Type B pancreatic cell (in vitro differentiated cells): Measurements from ENCODE around the gene SHROOM1. TPM values are rescaled to one million over a fixed set of nuclear protein-coding genes. Genes with fewer than 3 reads are reported as not detected.

Experiments used
- DNase-seq: peaks from one replicate; pipeline ENCODE4 v3.0.0; 2021; ENCODE audit warnings: mixed read lengths; ENCODE audit not compliant: unreplicated experiment; ENCODE audit errors: extremely low spot score
- H3K27ac Mint-ChIP-seq: 2 replicates; pipeline ENCODE4 v1.8.0; 2021; ENCODE audit warnings: mild to moderate bottlenecking, mixed read lengths
- H3K27me3 Mint-ChIP-seq: 2 replicates; pipeline ENCODE4 v1.8.0; 2021; ENCODE audit warnings: mixed read lengths
- H3K36me3 Mint-ChIP-seq: 2 replicates; pipeline ENCODE4 v1.8.0; 2021; ENCODE audit warnings: mixed read lengths
- H3K4me1 Mint-ChIP-seq: one replicate; pipeline ENCODE4 v1.8.0; 2021; ENCODE audit warnings: mixed read lengths; ENCODE audit not compliant: unreplicated experiment
- H3K4me3 Mint-ChIP-seq: 2 replicates; pipeline ENCODE4 v1.8.0; 2021; ENCODE audit warnings: mild to moderate bottlenecking, mixed read lengths
- H3K9me3 Mint-ChIP-seq: 2 replicates; pipeline ENCODE4 v1.8.0; 2021; ENCODE audit warnings: mixed read lengths
- total RNA-seq: library from RNA; stranded (reverse); gene quantifications from 2 replicates; pipeline ENCODE4 v1.2.1, GENCODE V29; 2021; ENCODE audit warnings: low replicate concordance
- TF ChIP-seq, protein P1 (sequence below): fragments of 200-600 bp; sonication (generic); conservative IDR thresholded peaks from 2 replicates; pipeline ENCODE4 v1.5.0; 2021; ENCODE audit warnings: antibody characterized with exemption, mild to moderate bottlenecking

The SHROOM1 gene
- total RNA-seq, 1 donor from 2014 or later: 7.2 TPM

DNA sequence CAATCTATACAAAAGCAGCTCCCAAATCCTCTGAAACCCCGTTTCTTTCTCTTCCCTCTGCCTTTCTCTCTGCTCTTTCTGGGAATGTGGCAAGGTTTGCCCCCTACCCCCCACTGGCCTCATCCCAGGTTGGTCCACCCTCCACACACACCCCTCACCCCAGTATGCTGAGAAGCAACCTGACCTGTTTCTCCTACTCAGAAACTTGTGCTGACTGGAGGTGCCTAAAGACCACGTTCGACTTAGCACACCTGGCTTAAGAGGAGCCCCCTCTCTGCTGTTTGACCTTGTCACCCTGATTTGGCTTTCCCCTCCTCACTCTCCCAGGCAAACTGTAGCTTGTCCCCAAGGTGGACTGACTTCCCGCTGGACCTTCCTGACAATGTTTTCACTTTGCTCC, 52.3 kb downstream of the SHROOM1 start:
- no peak for DNase-seq
- TF ChIP-seq, protein P1, sequence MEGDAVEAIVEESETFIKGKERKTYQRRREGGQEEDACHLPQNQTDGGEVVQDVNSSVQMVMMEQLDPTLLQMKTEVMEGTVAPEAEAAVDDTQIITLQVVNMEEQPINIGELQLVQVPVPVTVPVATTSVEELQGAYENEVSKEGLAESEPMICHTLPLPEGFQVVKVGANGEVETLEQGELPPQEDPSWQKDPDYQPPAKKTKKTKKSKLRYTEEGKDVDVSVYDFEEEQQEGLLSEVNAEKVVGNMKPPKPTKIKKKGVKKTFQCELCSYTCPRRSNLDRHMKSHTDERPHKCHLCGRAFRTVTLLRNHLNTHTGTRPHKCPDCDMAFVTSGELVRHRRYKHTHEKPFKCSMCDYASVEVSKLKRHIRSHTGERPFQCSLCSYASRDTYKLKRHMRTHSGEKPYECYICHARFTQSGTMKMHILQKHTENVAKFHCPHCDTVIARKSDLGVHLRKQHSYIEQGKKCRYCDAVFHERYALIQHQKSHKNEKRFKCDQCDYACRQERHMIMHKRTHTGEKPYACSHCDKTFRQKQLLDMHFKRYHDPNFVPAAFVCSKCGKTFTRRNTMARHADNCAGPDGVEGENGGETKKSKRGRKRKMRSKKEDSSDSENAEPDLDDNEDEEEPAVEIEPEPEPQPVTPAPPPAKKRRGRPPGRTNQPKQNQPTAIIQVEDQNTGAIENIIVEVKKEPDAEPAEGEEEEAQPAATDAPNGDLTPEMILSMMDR: no peak
- Mint-ChIP-seq H3K4me1 (peaks cover 19% of the 10 kb centered on the region), H3K4me3 (peak overlapping the region; percentile 85), H3K27me3 (peaks cover 33% of the 10 kb centered on the region), H3K36me3 (no peaks in the 10 kb centered on the region), H3K27ac (peak overlapping the region; percentile 77), H3K9me3 (no peaks in the 10 kb centered on the region)

DNA sequence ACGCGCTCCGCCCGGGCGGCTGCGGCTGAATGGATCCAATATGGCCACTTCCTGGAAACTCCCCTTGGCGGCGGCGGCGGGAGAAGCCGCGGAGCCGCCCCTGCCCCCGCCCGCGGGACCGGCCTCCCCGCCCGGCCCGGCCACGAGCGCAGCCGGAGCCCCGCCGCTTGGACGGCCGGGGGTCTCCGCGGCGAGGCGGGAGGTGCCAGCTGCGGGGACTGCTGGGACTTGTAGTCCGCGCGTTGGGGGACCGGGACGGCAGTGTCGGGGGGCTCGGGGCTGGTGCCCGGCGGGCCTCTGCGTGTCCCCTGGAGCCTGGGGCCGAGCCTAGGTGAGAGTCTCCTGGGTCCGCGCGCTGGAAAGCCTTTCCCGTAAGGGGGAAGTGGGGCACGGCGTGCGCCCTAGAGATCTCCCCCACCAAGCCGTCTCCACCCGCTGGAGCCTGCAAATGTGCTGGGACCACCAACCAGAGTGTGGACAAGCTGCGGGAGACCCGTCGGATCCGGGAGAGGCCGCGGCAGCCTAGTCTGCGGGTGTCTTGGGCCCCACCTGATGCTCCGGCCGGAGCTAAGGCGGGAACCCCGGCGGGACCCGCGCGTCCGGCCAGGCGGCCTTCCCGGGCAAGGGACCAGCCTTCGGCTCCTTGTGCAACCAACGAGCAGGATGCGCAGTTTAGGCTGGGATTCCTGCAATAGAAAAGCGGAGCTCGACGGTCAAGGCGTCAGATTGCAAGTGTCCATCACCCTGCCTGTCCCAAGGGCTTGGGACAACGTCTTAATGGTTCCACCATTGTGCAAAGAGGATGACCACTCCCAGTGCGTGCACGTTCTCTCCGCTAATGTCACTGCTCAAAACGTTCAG, 53.0 kb downstream of the SHROOM1 start, which contains the start of gene SEPTIN8:
SEPTIN8 (minus strand) TSS at position 31 of the 861 bp plus-strand sequence. CDS start 102 bp downstream, outside the sequence.
- Mint-ChIP-seq H3K4me1 (peaks cover 19% of the 10 kb centered on the region), H3K9me3 (no peaks in the 10 kb centered on the region), H3K36me3 (no peaks in the 10 kb centered on the region), H3K27ac (peak within 1 kb of the TSS; percentile 77), H3K4me3 (peak within 1 kb of the TSS; percentile 85), H3K27me3 (peaks cover 33% of the 10 kb centered on the region)
- TF ChIP-seq, protein P1: no peak
- no peak for DNase-seq

DNA sequence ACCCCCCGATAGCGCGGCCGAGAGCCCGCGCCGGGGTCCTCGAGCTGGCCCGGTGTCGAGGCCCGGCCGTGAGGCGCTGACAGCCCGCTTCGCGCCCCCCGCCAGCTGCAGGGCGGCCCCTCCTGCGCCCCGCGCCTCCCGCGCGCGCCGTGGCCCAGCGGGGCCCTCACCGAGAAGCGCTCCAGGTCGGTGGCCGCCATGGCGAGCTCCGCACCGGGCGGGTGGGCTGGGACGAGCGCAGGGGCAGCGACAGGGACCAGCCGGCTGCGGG, 53.6 kb downstream of the SHROOM1 start:
- no peaks in the 10 kb centered on the region for H3K36me3 Mint-ChIP-seq
- H3K27ac Mint-ChIP-seq: no peak overlapping the region
- H3K4me3 Mint-ChIP-seq: no peak overlapping the region
- TF ChIP-seq, protein P1: no peak
- H3K9me3 Mint-ChIP-seq: no peaks in the 10 kb centered on the region
- peaks cover 23% of the 10 kb centered on the region for H3K4me1 Mint-ChIP-seq
- peaks cover 31% of the 10 kb centered on the region for H3K27me3 Mint-ChIP-seq
- DNase-seq: no peak

DNA sequence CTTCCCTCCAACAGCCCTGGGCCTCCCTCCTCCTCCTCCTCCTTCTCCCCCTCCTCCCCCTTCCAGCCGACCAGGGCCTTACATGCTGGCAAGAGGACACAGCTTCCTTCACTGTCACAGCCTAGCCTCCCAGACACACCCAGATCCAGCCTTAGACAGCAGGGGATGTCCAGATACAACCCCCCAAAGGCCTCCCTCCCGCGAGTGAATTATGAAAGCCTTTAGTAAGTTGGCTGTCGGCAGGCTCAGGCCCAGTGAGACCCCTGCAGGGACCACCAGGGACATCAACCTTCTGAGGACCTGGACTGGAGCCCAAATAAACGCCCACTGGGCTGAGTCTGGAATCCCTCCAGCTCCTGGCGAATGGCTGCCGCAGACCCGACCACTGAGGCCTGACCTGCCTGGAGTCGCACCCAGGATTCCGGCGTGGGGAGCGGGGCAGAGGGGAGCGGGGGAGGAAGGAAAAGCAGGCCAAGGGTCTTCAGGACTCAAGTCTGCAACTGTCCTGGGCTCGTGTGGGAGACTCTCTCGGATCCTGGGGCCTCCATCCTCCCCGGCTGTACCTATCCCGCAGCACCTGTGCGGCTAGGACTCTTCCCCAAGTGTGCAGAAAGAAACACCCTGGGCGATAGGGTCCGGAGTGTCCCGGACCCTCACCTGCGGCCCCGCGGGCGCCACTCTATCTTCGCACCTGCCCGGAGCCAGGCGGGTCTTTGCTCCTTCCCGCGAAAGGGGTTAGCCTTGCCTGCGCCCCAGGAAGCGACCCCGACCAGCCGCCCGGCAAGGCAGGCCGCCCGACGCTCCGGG, 54.1 kb downstream of the SHROOM1 start:
- peaks cover 26% of the 10 kb centered on the region for H3K27me3 Mint-ChIP-seq
- peak overlapping the region; percentile 80 for H3K4me3 Mint-ChIP-seq

DNA sequence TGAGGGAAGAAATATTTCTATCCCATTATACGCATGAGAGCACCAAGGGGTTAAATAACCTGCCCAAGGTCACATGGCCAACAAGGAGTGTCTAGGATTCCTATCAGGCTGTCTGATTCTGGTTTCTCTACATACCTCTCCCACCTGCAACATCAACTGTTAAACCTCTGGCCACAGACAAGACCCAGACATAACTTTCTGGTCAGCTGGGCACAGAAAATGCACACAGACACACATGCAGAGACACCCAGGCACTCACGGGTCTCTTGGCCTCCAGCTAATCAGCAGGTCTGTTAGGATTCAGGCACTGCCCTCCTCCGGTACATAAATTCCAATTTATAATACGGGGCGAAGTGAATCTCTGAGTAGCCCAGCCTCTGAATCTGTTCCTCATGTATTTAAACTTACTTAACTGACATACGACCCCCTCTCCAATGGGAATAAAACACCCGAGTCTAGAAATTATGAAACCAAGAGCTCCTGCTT, 54.9 kb downstream of the SHROOM1 start:
- DNase-seq: no peak
- no peaks in the 10 kb centered on the region for H3K9me3 Mint-ChIP-seq
- H3K4me3 Mint-ChIP-seq: peak overlapping the region; percentile 80
- TF ChIP-seq, protein P1: no peak
- peaks cover 29% of the 10 kb centered on the region for H3K4me1 Mint-ChIP-seq
- peaks cover 21% of the 10 kb centered on the region for H3K27me3 Mint-ChIP-seq
- no peaks in the 10 kb centered on the region for H3K36me3 Mint-ChIP-seq
- H3K27ac Mint-ChIP-seq: peak overlapping the region; percentile 75

More for the DNA sequence above, 54.1 kb downstream of the SHROOM1 start:
- no peaks in the 10 kb centered on the region for H3K9me3 Mint-ChIP-seq
- H3K36me3 Mint-ChIP-seq: no peaks in the 10 kb centered on the region
- TF ChIP-seq, protein P1: peak; percentile 53
- peaks cover 23% of the 10 kb centered on the region for H3K4me1 Mint-ChIP-seq
- no peak for DNase-seq
- peak overlapping the region; percentile 75 for H3K27ac Mint-ChIP-seq
